ENCODE measurements around the gene LRRC7. TPM values are rescaled to one million over a fixed set of nuclear protein-coding genes. Genes with fewer than 3 reads are reported as not detected.
"Not testable (repeated sequence)": the region's sequence is repeated elsewhere in the genome, so short reads cannot be mapped to it uniquely, and the experiment has no call there.

The LRRC7 gene
- total RNA-seq, 1 experiment from 2014 or later, result 0.29 TPM

- DNase-seq (ENCODE audit: low read depth in 1 of 2, low spot score in 2 of 2), result no peak
- Histone ChIP-seq H3K36me3 (no peaks in the 10 kb centered on the region), H3K4me1 (replicated peaks) (no peaks in the 10 kb centered on the region), H3K4me3 (no peak overlapping the region), H3K27ac (no peak overlapping the region), H3K9me3 (replicated peaks) (no peaks in the 10 kb centered on the region), H3K27me3 (replicated peaks) (no peaks in the 10 kb centered on the region)
Measured at GRCh38 chr1:69852151-69852550, 284.4 kb downstream of the LRRC7 start.

GRCh38 chr1:69852706-69853105 is 285.0 kb downstream of the LRRC7 start:
- Histone ChIP-seq H3K27me3 (replicated peaks) (no peaks in the 10 kb centered on the region), H3K36me3 (no peaks in the 10 kb centered on the region), H3K27ac (no peak overlapping the region), H3K4me3 (no peak overlapping the region), H3K4me1 (replicated peaks) (no peaks in the 10 kb centered on the region), H3K9me3 (replicated peaks) (no peaks in the 10 kb centered on the region)
- DNase-seq (ENCODE audit: low read depth in 1 of 2, low spot score in 2 of 2), result no peak

GRCh38 chr1:69858534-69858933 is 290.8 kb downstream of the LRRC7 start:
- no peak for DNase-seq (ENCODE audit: low read depth in 1 of 2, low spot score in 2 of 2)
- Histone ChIP-seq H3K4me1 (replicated peaks) (no peaks in the 10 kb centered on the region), H3K27me3 (replicated peaks) (no peaks in the 10 kb centered on the region)

GRCh38 chr1:69861641-69862040 is 293.9 kb downstream of the LRRC7 start:
- Histone ChIP-seq H3K9me3 (replicated peaks) (no peaks in the 10 kb centered on the region), H3K36me3 (no peaks in the 10 kb centered on the region), H3K4me3 (no peak overlapping the region), H3K27me3 (replicated peaks) (no peaks in the 10 kb centered on the region), H3K4me1 (replicated peaks) (no peaks in the 10 kb centered on the region), H3K27ac (no peak overlapping the region)
- DNase-seq (ENCODE audit: low read depth in 1 of 2, low spot score in 2 of 2), result no peak

More at GRCh38 chr1:69858534-69858933, 290.8 kb downstream of the LRRC7 start:
- no peaks in the 10 kb centered on the region for H3K36me3 ChIP-seq
- no peak overlapping the region for H3K27ac ChIP-seq
- H3K9me3 ChIP-seq (replicated peaks), result no peaks in the 10 kb centered on the region
- H3K4me3 ChIP-seq, result no peak overlapping the region

- DNase-seq (ENCODE audit: low read depth in 1 of 2, low spot score in 2 of 2), result no peak
- H3K9me3 ChIP-seq (replicated peaks), result no peaks in the 10 kb centered on the region
- H3K27ac ChIP-seq, result no peak overlapping the region
- H3K4me1 ChIP-seq (replicated peaks), result no peaks in the 10 kb centered on the region
- H3K27me3 ChIP-seq (replicated peaks), result no peaks in the 10 kb centered on the region
- H3K4me3 ChIP-seq, result no peak overlapping the region
- no peaks in the 10 kb centered on the region for H3K36me3 ChIP-seq
Measured at GRCh38 chr1:69862906-69863305, 295.2 kb downstream of the LRRC7 start.

- Histone ChIP-seq H3K27ac (no peak overlapping the region), H3K9me3 (replicated peaks) (no peaks in the 10 kb centered on the region), H3K4me1 (replicated peaks) (no peaks in the 10 kb centered on the region), H3K27me3 (replicated peaks) (no peaks in the 10 kb centered on the region), H3K4me3 (no peak overlapping the region), H3K36me3 (no peaks in the 10 kb centered on the region)
- no peak for DNase-seq (ENCODE audit: low read depth in 1 of 2, low spot score in 2 of 2)
Measured at GRCh38 chr1:69863704-69864103, 296.0 kb downstream of the LRRC7 start.

- no peak for DNase-seq (ENCODE audit: low read depth in 1 of 2, low spot score in 2 of 2)
- H3K9me3 ChIP-seq (replicated peaks), result no peaks in the 10 kb centered on the region
- no peak overlapping the region for H3K27ac ChIP-seq
- no peak overlapping the region for H3K4me3 ChIP-seq
- no peaks in the 10 kb centered on the region for H3K27me3 ChIP-seq (replicated peaks)
- H3K4me1 ChIP-seq (replicated peaks), result no peaks in the 10 kb centered on the region
- no peaks in the 10 kb centered on the region for H3K36me3 ChIP-seq
Measured at GRCh38 chr1:69871412-69871811, 303.7 kb downstream of the LRRC7 start.

GRCh38 chr1:69878338-69878737 is 310.6 kb downstream of the LRRC7 start:
- no peak for DNase-seq (ENCODE audit: low read depth in 1 of 2, low spot score in 2 of 2)
- Histone ChIP-seq H3K36me3 (no peaks in the 10 kb centered on the region), H3K4me1 (replicated peaks) (no peaks in the 10 kb centered on the region), H3K9me3 (replicated peaks) (no peaks in the 10 kb centered on the region), H3K27ac (no peak overlapping the region), H3K4me3 (no peak overlapping the region), H3K27me3 (replicated peaks) (no peaks in the 10 kb centered on the region)

- H3K4me3 ChIP-seq; DNase-seq (ENCODE audit: low read depth in 1 of 2, low spot score in 2 of 2); H3K36me3 ChIP-seq: not testable (repeated sequence)
Measured at GRCh38 chr1:69888016-69888415, 320.3 kb downstream of the LRRC7 start.

GRCh38 chr1:69888657-69889056 is 320.9 kb downstream of the LRRC7 start:
- Histone ChIP-seq H3K4me1 (replicated peaks) (no peaks in the 10 kb centered on the region), H3K27me3 (replicated peaks) (no peaks in the 10 kb centered on the region), H3K27ac (no peak overlapping the region), H3K4me3 (no peak overlapping the region), H3K36me3 (no peaks in the 10 kb centered on the region), H3K9me3 (replicated peaks) (peaks cover 7% of the 10 kb centered on the region)
- DNase-seq (ENCODE audit: low read depth in 1 of 2, low spot score in 2 of 2), result no peak

More at GRCh38 chr1:69888016-69888415, 320.3 kb downstream of the LRRC7 start:
- not testable (repeated sequence) for H3K27me3 ChIP-seq (replicated peaks); H3K27ac ChIP-seq; H3K9me3 ChIP-seq (replicated peaks); H3K4me1 ChIP-seq (replicated peaks)

- H3K27me3 ChIP-seq (replicated peaks), result no peaks in the 10 kb centered on the region
- H3K4me3 ChIP-seq, result no peak overlapping the region
- no peaks in the 10 kb centered on the region for H3K36me3 ChIP-seq
- H3K27ac ChIP-seq, result no peak overlapping the region
- DNase-seq (ENCODE audit: low read depth in 1 of 2, low spot score in 2 of 2), result no peak
- H3K4me1 ChIP-seq (replicated peaks), result no peaks in the 10 kb centered on the region
- H3K9me3 ChIP-seq (replicated peaks), result no peaks in the 10 kb centered on the region
Measured at GRCh38 chr1:69898403-69898947, 330.8 kb downstream of the LRRC7 start.

GRCh38 chr1:69911301-69911801 is 343.6 kb downstream of the LRRC7 start:
- no peak for DNase-seq (ENCODE audit: low read depth in 1 of 2, low spot score in 2 of 2)
- Histone ChIP-seq H3K9me3 (replicated peaks) (no peaks in the 10 kb centered on the region), H3K27ac (no peak overlapping the region), H3K4me1 (replicated peaks) (peaks cover 21% of the 10 kb centered on the region), H3K27me3 (replicated peaks) (no peaks in the 10 kb centered on the region), H3K36me3 (no peaks in the 10 kb centered on the region), H3K4me3 (no peak overlapping the region)

- no peak overlapping the region for H3K4me3 ChIP-seq
- no peaks in the 10 kb centered on the region for H3K27me3 ChIP-seq (replicated peaks)
- peak in 1 of 2 experiments; percentile 34 for DNase-seq (ENCODE audit: low read depth in 1 of 2, low spot score in 2 of 2)
- peak overlapping the region; percentile 43; the same call in 1 of the 2 replicates for H3K27ac ChIP-seq
- no peaks in the 10 kb centered on the region for H3K9me3 ChIP-seq (replicated peaks)
- no peaks in the 10 kb centered on the region for H3K36me3 ChIP-seq
- H3K4me1 ChIP-seq (replicated peaks), result peaks cover 21% of the 10 kb centered on the region
Measured at GRCh38 chr1:69913977-69914376, 346.3 kb downstream of the LRRC7 start.

GRCh38 chr1:69914976-69915765 is 347.4 kb downstream of the LRRC7 start:
- Histone ChIP-seq H3K4me1 (replicated peaks) (peaks cover 21% of the 10 kb centered on the region), H3K4me3 (no peak overlapping the region), H3K36me3 (no peaks in the 10 kb centered on the region), H3K27me3 (replicated peaks) (no peaks in the 10 kb centered on the region), H3K9me3 (replicated peaks) (no peaks in the 10 kb centered on the region), H3K27ac (peak overlapping the region; percentile 71)
- DNase-seq (ENCODE audit: low read depth in 1 of 2, low spot score in 2 of 2), result peak in 1 of 2 experiments; percentile 42
